GM06990 (cell line): ENCODE results near the gene C19orf33.

Experiments used
- DNase-seq: peaks from one replicate; pipeline ENCODE4 v3.0.0-alpha.2; 2011; ENCODE audit not compliant: insufficient read length; ENCODE audit errors: extremely low read depth
- H3K27me3 ChIP-seq: replicated peaks from 2 replicates; pipeline ENCODE4 v1.6.0; 2011; ENCODE audit warnings: low read length; ENCODE audit not compliant: control insufficient read depth, insufficient read depth
- H3K36me3 ChIP-seq: 2 replicates; pipeline ENCODE4 v1.5.1; 2011; ENCODE audit warnings: low read length; ENCODE audit not compliant: control insufficient read depth, insufficient read depth
- H3K4me3 ChIP-seq: replicated peaks from 2 replicates; pipeline ENCODE4 v1.5.1; 2011; ENCODE audit warnings: low read depth, mild to moderate bottlenecking, control low read depth, low read length
- CTCF ChIP-seq: IDR thresholded peaks from 2 replicates; pipeline ENCODE4 v1.5.1; 2011; ENCODE audit warnings: low read length, control low read depth, mild to moderate bottlenecking, inconsistent platforms; ENCODE audit not compliant: insufficient read depth, poor library complexity, severe bottlenecking

C19orf33 gene

GRCh38 chr19:38315657-38316476 is 11.8 kb downstream of the C19orf33 start, which contains the start of gene YIF1B:
YIF1B (minus strand) TSS chr19:38315947; CDS start chr19:38315917, 30 bp downstream.
- H3K27me3 ChIP-seq, result no peaks in the 10 kb centered on the region; the same call in 1 of the 2 replicates
- H3K36me3 ChIP-seq, result no peaks in the 10 kb centered on the region
- peak within 1 kb of the TSS; percentile 92 for H3K4me3 ChIP-seq
- no peak for TF ChIP-seq CTCF
- DNase-seq, result peak; percentile 95

DNA sequence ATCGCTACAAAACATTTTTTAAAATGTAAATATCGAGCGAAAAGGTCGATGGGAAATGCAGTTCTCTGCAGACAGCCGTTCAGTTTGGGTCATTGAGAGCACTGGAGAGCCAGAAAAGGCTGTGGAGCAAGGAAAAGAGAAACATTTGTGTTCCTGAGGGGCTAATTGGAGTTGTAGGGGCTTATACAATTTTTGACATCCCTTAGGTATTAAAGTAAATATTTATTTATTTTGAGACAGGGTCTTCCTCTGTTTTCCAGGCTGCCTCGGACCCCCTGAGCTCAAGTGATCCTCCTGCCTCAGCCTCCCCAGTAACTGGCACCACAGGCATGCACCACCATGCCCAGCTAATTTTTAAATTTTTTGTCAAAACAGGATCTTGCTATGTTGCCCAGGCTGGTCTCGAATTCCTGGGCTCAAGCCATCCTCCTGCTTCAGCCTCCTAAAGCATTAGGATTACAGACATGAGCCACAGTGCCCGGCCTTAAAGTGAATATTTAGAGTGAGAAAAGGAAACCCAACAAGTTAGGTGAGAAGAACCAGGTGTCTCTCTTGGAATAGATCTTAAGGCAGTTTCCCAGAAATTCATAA is 12.5 kb downstream of the C19orf33 start:
- no peak for TF ChIP-seq CTCF
- Histone ChIP-seq H3K27me3 (no peaks in the 10 kb centered on the region; the same call in 1 of the 2 replicates), H3K4me3 (peak overlapping the region; percentile 92), H3K36me3 (no peaks in the 10 kb centered on the region)
- no peak for DNase-seq

GRCh38 chr19:38317104-38317612 is 13.1 kb downstream of the C19orf33 start:
- DNase-seq, result no peak

GRCh38 chr19:38318660-38319059 is 14.6 kb downstream of the C19orf33 start:
- Histone ChIP-seq H3K36me3 (no peaks in the 10 kb centered on the region), H3K27me3 (no peaks in the 10 kb centered on the region; the same call in 1 of the 2 replicates), H3K4me3 (no peak overlapping the region)
- TF ChIP-seq CTCF, result no peak
- no peak for DNase-seq

More at GRCh38 chr19:38317104-38317612, 13.1 kb downstream of the C19orf33 start:
- no peak for TF ChIP-seq CTCF
- Histone ChIP-seq H3K27me3 (no peaks in the 10 kb centered on the region; the same call in 1 of the 2 replicates), H3K4me3 (peak overlapping the region; percentile 92), H3K36me3 (no peaks in the 10 kb centered on the region)

GRCh38 chr19:38319421-38320258 is 15.6 kb downstream of the C19orf33 start, which contains the start of gene KCNK6:
KCNK6 (plus strand) TSS chr19:38319845; CDS start chr19:38319951, 106 bp downstream.
- DNase-seq, result peak; percentile 31
- H3K4me3 ChIP-seq, result peak within 1 kb of the TSS; percentile 64
- no peaks in the 10 kb centered on the region; the same call in 1 of the 2 replicates for H3K27me3 ChIP-seq
- no peaks in the 10 kb centered on the region for H3K36me3 ChIP-seq
- no peak for TF ChIP-seq CTCF
